Astrocyte (in vitro differentiated cells and primary cell): ENCODE data around the gene SLC38A3. TPM values are rescaled to one million over a fixed set of nuclear protein-coding genes. Genes with fewer than 3 reads are reported as not detected.

Experiments used
- DNase-seq: peaks from one replicate; pipeline ENCODE4 v3.0.0-alpha.2; 2010; ENCODE audit warnings: low read depth
- FAIRE-seq: peaks from 2 replicates; lab custom pipeline; 2011; peaks lifted over from hg19 to GRCh38; lab: Jason Lieb, UNC
- H2AFZ ChIP-seq: 2 replicates; pipeline ENCODE4 v1.6.0; 2012; ENCODE audit warnings: low read depth, low read length, inconsistent platforms
- H3K27ac ChIP-seq: 2 replicates; pipeline ENCODE4 v1.5.1; 2011; ENCODE audit warnings: low read depth, low read length, inconsistent platforms
- H3K27me3 ChIP-seq: 2 replicates; pipeline ENCODE4 v1.6.0; 2011; ENCODE audit warnings: low read length, inconsistent platforms; ENCODE audit not compliant: insufficient read depth
- H3K36me3 ChIP-seq: 2 replicates; pipeline ENCODE4 v1.5.1; 2011; ENCODE audit warnings: low read length, inconsistent platforms; ENCODE audit not compliant: insufficient read depth
- H3K4me1 ChIP-seq: 2 replicates; pipeline ENCODE4 v1.5.1; 2011; ENCODE audit warnings: low read length, inconsistent platforms; ENCODE audit not compliant: insufficient read depth
- H3K4me2 ChIP-seq: 2 replicates; pipeline ENCODE4 v1.6.0; 2012; ENCODE audit warnings: low read length, inconsistent platforms
- H3K4me3 ChIP-seq: 2 replicates; pipeline ENCODE4 v1.5.1; 2011; ENCODE audit warnings: low read depth, mild to moderate bottlenecking, low read length, inconsistent platforms; ENCODE audit not compliant: insufficient read depth
- H3K79me2 ChIP-seq: 2 replicates; pipeline ENCODE4 v1.6.0; 2012; ENCODE audit warnings: mild to moderate bottlenecking, low read length, inconsistent platforms; ENCODE audit not compliant: insufficient read depth
- H3K9ac ChIP-seq: 2 replicates; pipeline ENCODE4 v1.6.0; 2012; ENCODE audit warnings: mild to moderate bottlenecking, low read length, inconsistent platforms
- H3K9me3 ChIP-seq: 2 replicates; pipeline ENCODE4 v1.5.1; 2012; ENCODE audit warnings: low read depth, mild to moderate bottlenecking, low read length, inconsistent platforms; ENCODE audit not compliant: insufficient read depth
- H4K20me1 ChIP-seq: 2 replicates; pipeline ENCODE4 v1.6.0; 2012; ENCODE audit warnings: low read length, inconsistent platforms; ENCODE audit not compliant: insufficient read depth
- H3K27ac Mint-ChIP-seq: one replicate; pipeline ENCODE4 v1.8.0; 2021; ENCODE audit warnings: mild to moderate bottlenecking, mixed read lengths; ENCODE audit not compliant: unreplicated experiment
- H3K27me3 Mint-ChIP-seq: one replicate; pipeline ENCODE4 v1.8.0; 2021; ENCODE audit warnings: low read depth, mixed read lengths; ENCODE audit not compliant: unreplicated experiment
- H3K36me3 Mint-ChIP-seq: one replicate; pipeline ENCODE4 v1.8.0; 2021; ENCODE audit warnings: low read depth, mixed read lengths; ENCODE audit not compliant: unreplicated experiment
- H3K4me1 Mint-ChIP-seq: one replicate; pipeline ENCODE4 v1.8.0; 2021; ENCODE audit warnings: low read depth, mixed read lengths; ENCODE audit not compliant: unreplicated experiment
- H3K4me3 Mint-ChIP-seq: one replicate; pipeline ENCODE4 v1.8.0; 2021; ENCODE audit warnings: mild to moderate bottlenecking, moderate library complexity, mixed read lengths; ENCODE audit not compliant: unreplicated experiment
- H3K9me3 Mint-ChIP-seq: one replicate; pipeline ENCODE4 v1.8.0; 2021; ENCODE audit warnings: mild to moderate bottlenecking, mixed read lengths; ENCODE audit not compliant: unreplicated experiment
- EZH2 ChIP-seq: IDR thresholded peaks from 2 replicates; pipeline ENCODE4 v1.6.1; 2012; ENCODE audit warnings: mild to moderate bottlenecking, low read length, inconsistent platforms; ENCODE audit not compliant: insufficient read depth
- microRNA-seq: library from miRNA; unstranded; fragments of <30 nt; microRNA quantifications from one replicate; pipeline ENCODE4 v1.2.0, GENCODE V29; 2020
- total RNA-seq: library from RNA; stranded (reverse); gene quantifications from 2 replicates; pipeline ENCODE4 v1.2.1, GENCODE V29; 2021
- TF ChIP-seq, protein P1 (sequence below): IDR thresholded peaks from 2 replicates; pipeline ENCODE4 v1.5.1; 2011; ENCODE audit warnings: low read depth, mild to moderate bottlenecking, inconsistent platforms, low read length, moderate library complexity; ENCODE audit not compliant: insufficient read depth

The SLC38A3 gene
- total RNA-seq, 1 donor from 2014 or later = 0.68 TPM

GRCh38 chr3:50270422-50271224 lies 65.6 kb downstream of the SLC38A3 start:
- H3K36me3 Mint-ChIP-seq = peaks cover 8% of the 10 kb centered on the region
- FAIRE-seq (no peak), DNase-seq (no peak)
- Histone ChIP-seq H3K4me1 (peaks cover 28% of the 10 kb centered on the region), H3K4me2 (peak overlapping the region; percentile 3), H3K4me3 (no peak overlapping the region), H3K27ac (no peak overlapping the region), H4K20me1 (peaks cover 3% of the 10 kb centered on the region), H2AFZ (no peak overlapping the region), H3K36me3 (no peaks in the 10 kb centered on the region), H3K9me3 (no peaks in the 10 kb centered on the region), H3K79me2 (no peaks in the 10 kb centered on the region), H3K9ac (peak overlapping the region; percentile 38), H3K27me3 (peaks cover 24% of the 10 kb centered on the region)
- H3K4me1 Mint-ChIP-seq = peaks cover 28% of the 10 kb centered on the region
- peak overlapping the region; percentile 41 for H3K27ac Mint-ChIP-seq
- H3K9me3 Mint-ChIP-seq = no peaks in the 10 kb centered on the region
- TF ChIP-seq, protein P1, sequence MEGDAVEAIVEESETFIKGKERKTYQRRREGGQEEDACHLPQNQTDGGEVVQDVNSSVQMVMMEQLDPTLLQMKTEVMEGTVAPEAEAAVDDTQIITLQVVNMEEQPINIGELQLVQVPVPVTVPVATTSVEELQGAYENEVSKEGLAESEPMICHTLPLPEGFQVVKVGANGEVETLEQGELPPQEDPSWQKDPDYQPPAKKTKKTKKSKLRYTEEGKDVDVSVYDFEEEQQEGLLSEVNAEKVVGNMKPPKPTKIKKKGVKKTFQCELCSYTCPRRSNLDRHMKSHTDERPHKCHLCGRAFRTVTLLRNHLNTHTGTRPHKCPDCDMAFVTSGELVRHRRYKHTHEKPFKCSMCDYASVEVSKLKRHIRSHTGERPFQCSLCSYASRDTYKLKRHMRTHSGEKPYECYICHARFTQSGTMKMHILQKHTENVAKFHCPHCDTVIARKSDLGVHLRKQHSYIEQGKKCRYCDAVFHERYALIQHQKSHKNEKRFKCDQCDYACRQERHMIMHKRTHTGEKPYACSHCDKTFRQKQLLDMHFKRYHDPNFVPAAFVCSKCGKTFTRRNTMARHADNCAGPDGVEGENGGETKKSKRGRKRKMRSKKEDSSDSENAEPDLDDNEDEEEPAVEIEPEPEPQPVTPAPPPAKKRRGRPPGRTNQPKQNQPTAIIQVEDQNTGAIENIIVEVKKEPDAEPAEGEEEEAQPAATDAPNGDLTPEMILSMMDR = no peak
- TF ChIP-seq EZH2 = no peak
- peaks cover 20% of the 10 kb centered on the region for H3K27me3 Mint-ChIP-seq
- peak overlapping the region; percentile 35 for H3K4me3 Mint-ChIP-seq

Small RNA genes within 50 kb of the gene (microRNA-seq; reads per million reads assigned to microRNA genes)
- gene MIR566 = not detected
- not detected for gene MIR5787

Other genes with a start within 250 kb of the SLC38A3 start
- 124 and 127 TPM in 2 replicates for gene RBM5, start 116.4 kb upstream of the SLC38A3 start, total RNA-seq
- 5.1 and 6.6 TPM in 2 replicates for gene SEMA3F, start 49.9 kb upstream of the SLC38A3 start, total RNA-seq
- gene GNAT1, start 13.7 kb upstream of the SLC38A3 start, total RNA-seq = not detected in 2 replicates
- 380 and 381 TPM in 2 replicates for gene GNAI2, start 30.9 kb downstream of the SLC38A3 start, total RNA-seq
- gene SEMA3B, start 63.9 kb downstream of the SLC38A3 start, total RNA-seq = 4.9 and 5.9 TPM in 2 replicates
- gene LSMEM2, start 73.8 kb downstream of the SLC38A3 start, total RNA-seq = 0.30 TPM in 1 of 2 replicates, not detected in the other
- 59.2 and 66.8 TPM in 2 replicates for gene IFRD2, start 87.2 kb downstream of the SLC38A3 start, total RNA-seq
- 6.3 and 6.9 TPM in 2 replicates for gene HYAL3, start 94.1 kb downstream of the SLC38A3 start, total RNA-seq
- gene NAA80, start 94.1 kb downstream of the SLC38A3 start, total RNA-seq = 6.3 and 7.0 TPM in 2 replicates
- gene HYAL1, start 98.3 kb downstream of the SLC38A3 start, total RNA-seq = 0.27 and 0.46 TPM in 2 replicates
- 42.9 and 45.8 TPM in 2 replicates for gene HYAL2, start 117.5 kb downstream of the SLC38A3 start, total RNA-seq
- 39.5 and 41.4 TPM in 2 replicates for gene TUSC2, start 123.0 kb downstream of the SLC38A3 start, total RNA-seq
- 19.5 and 26.5 TPM in 2 replicates for gene RASSF1, start 135.6 kb downstream of the SLC38A3 start, total RNA-seq
- gene ZMYND10, start 140.5 kb downstream of the SLC38A3 start, total RNA-seq = 0.39 and 0.55 TPM in 2 replicates
- 15.7 and 20.3 TPM in 2 replicates for gene NPRL2, start 145.5 kb downstream of the SLC38A3 start, total RNA-seq
- 18.9 and 19.4 TPM in 2 replicates for gene CYB561D2, start 145.6 kb downstream of the SLC38A3 start, total RNA-seq
- 48.7 and 49.8 TPM in 2 replicates for gene TMEM115, start 154.2 kb downstream of the SLC38A3 start, total RNA-seq